HG03045 (cell line): ENCODE results near the gene UBE2E1.
"Not testable (repeated sequence)": the region's sequence is repeated elsewhere in the genome, so short reads cannot be mapped to it uniquely, and the experiment has no call there.

ENCODE experiments used
- ATAC-seq: cut with Tn5 transposase; IDR thresholded peaks from one replicate; pipeline ENCODE4 v1.9.1; 2021; ENCODE audit warnings: mild to moderate bottlenecking, moderate library complexity; ENCODE audit not compliant: unreplicated experiment

The UBE2E1 gene

DNA sequence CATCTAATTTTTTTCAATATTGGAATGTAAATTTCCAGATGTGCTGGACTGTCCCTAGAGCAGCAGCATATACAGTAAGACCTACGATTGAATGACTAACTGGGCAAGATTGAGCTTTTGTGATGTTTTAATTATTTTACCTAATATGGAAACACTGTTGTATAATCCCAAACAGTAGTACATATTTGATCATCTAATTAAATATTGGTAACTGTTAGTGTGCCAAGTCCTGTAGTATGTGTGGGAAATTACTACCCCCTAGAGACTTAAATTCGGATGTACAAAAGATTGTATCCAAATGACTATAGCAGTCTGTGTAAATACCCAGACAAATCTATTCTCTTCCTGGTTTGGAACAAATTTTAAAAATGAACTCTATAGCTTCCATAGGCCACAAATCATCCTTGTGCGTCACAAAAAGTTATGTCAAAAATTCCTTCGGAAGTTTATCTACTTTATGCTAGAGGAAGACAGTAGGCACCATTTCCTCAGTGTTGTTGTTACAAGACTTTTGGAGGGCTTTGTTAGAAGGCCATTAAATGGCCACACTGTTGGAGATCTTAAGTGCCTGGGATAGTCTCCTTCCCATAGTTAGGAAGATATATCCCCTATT, 69.5 kb downstream of the UBE2E1 start:
- no peak for ATAC-seq

GRCh38 chr3:23876923-23877322, 71.2 kb downstream of the UBE2E1 start:
- ATAC-seq = no peak

GRCh38 chr3:23877329-23877980, 71.7 kb downstream of the UBE2E1 start:
- no peak for ATAC-seq

DNA sequence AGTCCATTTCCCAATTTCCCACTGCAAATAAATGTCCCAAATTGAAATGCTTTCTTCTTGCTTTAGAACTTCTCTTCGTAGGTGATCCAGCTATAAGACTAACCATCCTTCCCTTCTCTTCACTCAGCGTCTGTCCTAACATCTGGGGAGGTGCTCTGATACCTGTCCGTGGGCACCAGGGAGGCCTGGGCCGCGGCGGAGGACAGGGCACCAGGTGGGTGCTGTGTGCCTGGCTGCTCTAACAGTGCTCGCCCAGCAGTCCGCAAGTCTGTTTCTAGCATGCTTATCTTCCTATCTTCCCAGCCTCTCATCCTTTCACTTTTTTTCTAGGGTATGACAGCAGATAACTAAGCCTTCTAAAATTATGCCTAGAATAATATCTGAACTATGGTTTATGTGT, 73.7 kb downstream of the UBE2E1 start:
- ATAC-seq = no peak

GRCh38 chr3:23880703-23881339, 75.1 kb downstream of the UBE2E1 start:
- ATAC-seq = no peak

- not testable (repeated sequence) for ATAC-seq
These were observed 76.2 kb downstream of the UBE2E1 start for GRCh38 chr3:23881993-23882392.

GRCh38 chr3:23882487-23882918, 76.7 kb downstream of the UBE2E1 start:
- no peak for ATAC-seq

DNA sequence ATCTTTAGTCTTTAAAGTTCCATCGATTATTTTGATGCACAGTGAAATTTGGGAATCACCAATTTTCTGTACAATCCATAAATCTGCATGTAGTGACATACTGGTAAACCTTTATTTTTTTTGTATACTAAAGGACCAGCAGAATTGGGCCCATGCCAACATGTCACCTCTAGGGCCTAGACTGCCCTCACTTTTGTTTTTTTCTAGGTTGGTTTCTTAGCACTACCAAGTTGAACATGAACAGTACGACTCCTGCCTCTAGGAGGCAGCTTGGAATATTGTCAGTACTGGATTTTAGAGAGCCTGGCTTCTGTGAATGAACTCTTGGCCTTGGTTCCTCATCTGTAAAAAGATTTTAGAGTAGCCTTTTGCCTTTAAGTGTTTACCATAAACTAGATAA, 78.7 kb downstream of the UBE2E1 start:
- no peak for ATAC-seq

GRCh38 chr3:23885210-23885609, 79.5 kb downstream of the UBE2E1 start:
- ATAC-seq = no peak

- ATAC-seq = no peak
These were observed 80.6 kb downstream of the UBE2E1 start for GRCh38 chr3:23886311-23886710.

DNA sequence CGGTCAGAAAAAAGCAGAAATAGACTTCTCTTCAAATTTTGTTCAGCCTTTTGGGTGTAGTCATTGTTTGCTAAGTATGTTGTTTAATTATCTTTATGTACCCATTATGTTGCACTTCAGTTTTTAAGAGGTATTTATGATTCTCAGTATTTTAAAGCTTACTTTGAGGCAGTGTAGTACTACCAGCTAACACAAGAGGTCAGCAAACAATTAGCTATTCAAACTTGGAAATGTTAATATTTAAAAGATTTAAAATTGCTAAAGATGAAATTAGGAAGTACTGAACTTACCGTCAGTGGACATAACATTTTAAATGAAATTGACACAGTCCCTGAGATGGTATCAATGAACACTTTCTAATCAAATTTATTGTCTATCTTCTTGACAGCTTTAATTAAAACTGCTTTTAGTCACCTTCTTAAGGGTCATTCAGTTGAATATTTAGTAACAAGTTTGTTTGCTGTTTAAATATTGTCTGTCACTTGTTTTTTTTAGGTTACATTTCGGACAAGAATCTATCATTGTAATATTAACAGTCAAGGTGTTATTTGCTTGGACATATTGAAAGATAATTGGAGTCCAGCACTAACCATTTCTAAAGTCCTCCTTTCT, 83.0 kb downstream of the UBE2E1 start:
- no peak for ATAC-seq

DNA sequence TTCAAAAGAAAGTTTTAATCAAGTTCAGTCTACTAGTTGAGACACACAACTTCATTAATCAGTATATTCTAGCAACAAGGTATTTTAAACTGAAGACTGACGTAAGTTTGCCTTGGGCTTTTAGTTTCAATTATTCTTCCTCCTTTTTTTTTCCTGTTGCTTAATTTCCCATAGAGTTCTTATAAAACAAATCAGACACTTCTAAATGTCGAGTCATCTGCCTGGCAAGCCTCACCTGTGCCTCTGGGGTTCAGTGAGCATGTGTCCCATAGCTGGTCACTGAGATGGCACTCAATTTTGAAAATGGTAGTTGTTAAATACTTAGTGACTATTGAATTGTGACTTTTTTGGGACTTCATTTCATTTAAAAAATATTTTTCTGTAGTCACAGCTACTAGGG, 83.6 kb downstream of the UBE2E1 start:
- no peak for ATAC-seq

- ATAC-seq = no peak
These were observed 84.2 kb downstream of the UBE2E1 start for GRCh38 chr3:23889950-23890349.

DNA sequence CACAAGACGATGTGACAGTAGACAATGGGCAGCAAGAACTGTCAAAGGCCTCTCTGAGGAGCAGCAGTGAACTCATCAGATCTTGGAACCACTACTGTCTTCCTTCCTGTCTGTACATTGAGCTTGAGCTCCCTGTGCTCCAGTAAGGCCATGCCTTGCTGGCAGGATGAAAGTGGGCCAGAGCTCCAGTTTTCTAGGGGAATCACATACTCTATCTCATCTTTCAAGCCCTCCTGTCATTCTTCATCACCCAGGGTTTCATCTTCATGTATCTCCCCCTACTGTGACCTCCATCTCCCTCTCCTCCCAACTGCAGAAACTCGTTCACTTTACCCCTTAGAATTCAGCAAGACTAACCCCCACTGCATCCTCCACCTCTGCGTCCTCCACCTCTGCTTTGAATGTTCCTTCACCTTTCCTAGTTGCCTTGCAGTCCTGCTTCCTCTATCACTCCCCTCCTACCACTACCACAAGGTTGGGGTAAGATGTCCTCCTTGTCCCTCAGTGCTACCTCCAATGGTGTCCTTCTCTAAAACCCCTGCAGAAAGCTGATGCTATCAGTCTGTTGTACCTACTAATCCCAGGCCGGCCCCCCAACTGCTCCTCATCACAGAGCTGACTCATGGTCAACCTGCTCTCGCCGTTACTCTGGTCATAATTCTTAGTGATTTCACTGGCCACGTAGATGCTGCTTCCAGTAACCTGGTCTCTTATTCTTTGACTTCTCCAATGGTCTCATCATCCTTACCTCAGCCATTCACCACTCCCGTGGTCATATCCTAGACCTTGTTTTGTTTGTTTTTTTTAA, 88.7 kb downstream of the UBE2E1 start:
- ATAC-seq = no peak

GRCh38 chr3:23895181-23895580, 89.4 kb downstream of the UBE2E1 start:
- no peak for ATAC-seq

DNA sequence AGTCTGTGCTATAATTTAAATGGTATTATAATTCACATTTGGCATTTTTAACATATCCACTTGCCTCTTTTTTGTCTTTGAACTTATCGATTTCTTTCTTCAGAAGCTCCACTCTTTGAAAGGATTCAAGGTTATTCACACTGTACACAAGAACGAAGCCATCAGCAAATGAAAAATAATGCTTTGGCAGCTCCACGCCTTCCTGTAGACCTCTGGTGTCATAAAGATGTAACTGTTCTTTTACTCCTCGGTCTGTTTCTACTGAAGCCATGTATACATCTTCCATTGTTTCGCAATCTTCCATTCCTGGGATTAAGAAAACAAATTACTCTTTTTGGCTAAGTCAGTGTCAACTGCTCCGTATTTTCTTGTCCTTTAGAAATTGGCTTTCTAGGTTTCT, 95.0 kb downstream of the UBE2E1 start:
- ATAC-seq = no peak

DNA sequence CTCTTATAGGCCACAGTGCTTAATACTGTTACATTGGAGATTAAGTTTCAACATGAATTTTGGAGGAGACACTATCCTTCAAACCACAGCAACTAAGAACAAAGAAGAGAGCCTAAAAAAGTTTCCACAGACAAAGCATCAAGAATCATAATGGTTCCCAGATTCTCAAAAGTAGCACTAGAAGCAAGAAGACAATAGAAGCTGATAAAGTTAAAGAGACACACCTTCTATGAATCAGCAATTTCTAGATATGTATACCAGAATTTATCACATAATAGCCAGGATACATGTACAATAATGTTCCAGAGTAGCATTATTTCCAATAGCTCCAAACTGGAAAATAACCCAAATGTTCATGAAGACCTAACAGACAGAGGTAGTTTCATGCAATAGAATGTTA, 98.8 kb downstream of the UBE2E1 start:
- no peak for ATAC-seq

- no peak for ATAC-seq
These were observed 103.6 kb downstream of the UBE2E1 start for GRCh38 chr3:23909341-23909740.

- ATAC-seq = no peak
These were observed 105.6 kb downstream of the UBE2E1 start for GRCh38 chr3:23911397-23911796.

DNA sequence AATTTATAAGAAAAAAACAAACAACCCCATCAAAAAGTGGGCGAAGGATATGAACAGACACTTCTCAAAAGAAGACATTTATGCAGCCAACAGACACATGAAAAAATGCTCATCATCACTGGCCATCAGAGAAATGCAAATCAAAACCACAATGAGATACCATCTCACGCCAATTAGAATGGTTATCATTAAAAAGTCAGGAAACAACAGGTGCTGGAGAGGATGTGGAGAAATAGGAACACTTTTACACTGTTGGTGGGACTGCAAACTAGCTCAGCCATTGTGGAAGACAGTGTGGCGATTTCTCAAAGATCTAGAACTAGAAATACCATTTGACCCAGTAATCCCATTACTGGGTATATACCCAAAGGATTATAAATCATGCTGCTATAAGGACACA, 106.6 kb downstream of the UBE2E1 start:
- not testable (repeated sequence) for ATAC-seq

GRCh38 chr3:23913182-23913581, 107.4 kb downstream of the UBE2E1 start:
- no peak for ATAC-seq
